ENCODE data around the gene RAD21L1. TPM values are rescaled to one million over a fixed set of nuclear protein-coding genes. Genes with fewer than 3 reads are reported as not detected.

RAD21L1 gene
- total RNA-seq, 1 donor from 2014 or later = not detected

GRCh38 chr20:1182106-1182505, 43.7 kb upstream of the RAD21L1 start:
- Mint-ChIP-seq H3K4me1 (peaks cover 7% of the 10 kb centered on the region), H3K27ac (ENCODE audit: unreplicated experiment) (no peak overlapping the region), H3K4me3 (peak overlapping the region; percentile 35), H3K9me3 (no peaks in the 10 kb centered on the region), H3K27me3 (ENCODE audit: low read depth) (peaks cover 36% of the 10 kb centered on the region), H3K36me3 (ENCODE audit: low read depth) (no peaks in the 10 kb centered on the region)
- DNase-seq (ENCODE audit: low read depth, low spot score) = no peak
- no peak for TF ChIP-seq CTCF (conservative IDR thresholded peaks at IDR 0.05)

DNA sequence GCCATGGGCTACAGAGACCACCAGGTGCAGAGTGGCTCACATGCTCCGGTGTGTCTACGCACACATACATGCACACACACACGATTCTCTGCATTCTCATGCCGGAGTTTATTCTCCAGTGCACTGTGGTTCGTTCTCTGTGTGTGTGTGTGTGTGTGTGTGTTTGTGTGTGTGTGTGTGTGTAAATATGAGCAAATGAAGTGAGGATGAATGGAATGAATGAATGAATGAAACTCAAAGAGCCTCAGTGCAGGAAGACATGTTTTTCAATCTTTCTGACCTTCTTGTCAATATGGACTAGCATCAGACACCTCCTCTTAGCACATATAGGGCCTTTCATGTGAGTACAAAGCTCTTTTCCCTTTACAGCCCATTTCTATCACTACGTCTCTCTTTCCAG, 42.7 kb upstream of the RAD21L1 start:
- no peak overlapping the region for H3K27ac Mint-ChIP-seq (ENCODE audit: unreplicated experiment)
- H3K36me3 Mint-ChIP-seq (ENCODE audit: low read depth) = no peaks in the 10 kb centered on the region
- H3K4me3 Mint-ChIP-seq = peak overlapping the region; percentile 66

GRCh38 chr20:1184260-1184637, 41.6 kb upstream of the RAD21L1 start:
- peak overlapping the region; percentile 84 for H3K4me3 Mint-ChIP-seq
- peaks cover 7% of the 10 kb centered on the region for H3K4me1 Mint-ChIP-seq
- no peak overlapping the region for H3K27ac Mint-ChIP-seq (ENCODE audit: unreplicated experiment)
- H3K9me3 Mint-ChIP-seq = no peaks in the 10 kb centered on the region
- H3K27me3 Mint-ChIP-seq (ENCODE audit: low read depth) = peaks cover 39% of the 10 kb centered on the region
- no peak for DNase-seq (ENCODE audit: low read depth, low spot score)
- TF ChIP-seq CTCF (conservative IDR thresholded peaks at IDR 0.05) = no peak
- no peaks in the 10 kb centered on the region for H3K36me3 Mint-ChIP-seq (ENCODE audit: low read depth)

More for the DNA sequence above, 42.7 kb upstream of the RAD21L1 start:
- no peak for DNase-seq (ENCODE audit: low read depth, low spot score)
- no peak for TF ChIP-seq CTCF (conservative IDR thresholded peaks at IDR 0.05)
- Mint-ChIP-seq H3K4me1 (peaks cover 7% of the 10 kb centered on the region), H3K27me3 (ENCODE audit: low read depth) (peaks cover 36% of the 10 kb centered on the region), H3K9me3 (no peaks in the 10 kb centered on the region)

DNA sequence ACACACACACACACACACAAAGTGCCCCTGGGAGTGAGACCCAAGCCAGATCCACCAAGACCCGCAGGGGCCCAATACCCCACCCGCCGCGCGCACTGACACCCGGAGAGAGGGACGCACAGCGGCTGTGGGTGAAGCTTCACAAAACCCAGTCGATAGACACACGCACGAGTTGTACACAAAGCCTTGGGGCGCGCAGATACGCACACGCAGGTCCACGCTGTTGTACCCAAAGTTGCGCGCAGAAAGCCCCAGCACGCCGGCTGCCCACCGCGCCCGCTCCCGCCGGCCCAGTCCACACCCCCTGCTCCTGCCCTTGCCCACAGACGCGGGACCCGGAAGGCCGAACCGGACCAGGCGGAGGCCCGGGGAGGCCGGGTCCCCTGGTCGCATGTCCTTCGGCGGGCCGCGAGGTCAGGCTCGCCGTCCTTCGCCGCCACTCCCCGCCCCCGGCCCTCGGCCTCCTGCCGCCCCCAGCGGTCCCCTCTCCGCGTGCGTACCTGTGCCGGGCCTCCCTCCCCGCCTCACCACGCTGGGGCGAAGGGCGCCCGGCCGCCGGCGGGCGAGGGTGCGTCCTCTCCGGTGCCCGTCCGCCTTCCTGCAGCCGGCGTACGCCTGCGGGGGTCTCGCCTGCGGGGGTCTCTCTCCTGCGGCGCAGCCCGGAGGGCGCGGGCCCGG, 41.1 kb upstream of the RAD21L1 start, which contains the start of gene TMEM74B:
TSS of gene TMEM74B (minus strand) at position 344 of the 678 bp plus-strand sequence. CDS start 1,180 bp downstream, outside the sequence.
- peaks cover 7% of the 10 kb centered on the region for H3K4me1 Mint-ChIP-seq

DNA sequence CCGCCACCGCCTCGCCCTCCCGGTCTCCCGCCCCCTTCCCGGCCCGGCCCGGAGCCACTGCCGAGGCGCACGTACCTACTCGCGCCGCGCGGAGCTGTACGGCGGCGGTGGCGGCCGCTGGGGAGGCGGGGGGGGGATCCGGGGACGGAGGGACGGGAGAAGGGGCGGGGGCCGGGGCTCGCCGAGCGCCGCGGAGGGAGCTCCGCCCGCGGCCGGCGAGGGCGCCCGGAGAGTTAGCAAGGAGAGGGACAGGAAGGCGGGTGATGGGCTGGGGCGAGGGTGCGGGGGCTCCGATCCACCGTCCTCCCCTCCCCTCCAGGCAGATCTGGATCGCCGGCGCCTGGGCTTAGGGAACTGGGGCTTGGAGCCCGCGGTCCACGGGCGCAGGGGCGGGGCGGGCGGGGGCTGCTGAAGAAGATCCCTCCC, 40.5 kb upstream of the RAD21L1 start:
- TF ChIP-seq CTCF (conservative IDR thresholded peaks at IDR 0.05) = no peak
- no peaks in the 10 kb centered on the region for H3K9me3 Mint-ChIP-seq
- DNase-seq (ENCODE audit: low read depth, low spot score) = peak; percentile 20
- H3K4me1 Mint-ChIP-seq = peaks cover 7% of the 10 kb centered on the region
- H3K27ac Mint-ChIP-seq (ENCODE audit: unreplicated experiment) = no peak overlapping the region
- H3K4me3 Mint-ChIP-seq = no peak overlapping the region
- no peaks in the 10 kb centered on the region for H3K36me3 Mint-ChIP-seq (ENCODE audit: low read depth)
- peaks cover 50% of the 10 kb centered on the region for H3K27me3 Mint-ChIP-seq (ENCODE audit: low read depth)

More for the DNA sequence above, 41.1 kb upstream of the RAD21L1 start, which contains the start of gene TMEM74B:
- peaks cover 45% of the 10 kb centered on the region for H3K27me3 Mint-ChIP-seq (ENCODE audit: low read depth)
- DNase-seq (ENCODE audit: low read depth, low spot score) = no peak
- no peaks in the 10 kb centered on the region for H3K36me3 Mint-ChIP-seq (ENCODE audit: low read depth)
- H3K4me3 Mint-ChIP-seq = peak within 1 kb of the TSS; percentile 84
- no peak within 1 kb of the TSS for H3K27ac Mint-ChIP-seq (ENCODE audit: unreplicated experiment)
- no peak for TF ChIP-seq CTCF (conservative IDR thresholded peaks at IDR 0.05)
- H3K9me3 Mint-ChIP-seq = no peaks in the 10 kb centered on the region

Measured in neural crest cell (in vitro differentiated cells).